Mucosa of rectum (tissue), 2 donors: ENCODE measurements around the gene PLXNA2.

ENCODE experiments used
- H3K27ac ChIP-seq, 2 donors: one replicate each; pipeline ENCODE4 v1.7.0; 2013; ENCODE audit warnings: inconsistent platforms in 2 of 2, low read depth in 2 of 2, low read length in 2 of 2
- H3K27me3 ChIP-seq, 2 donors: one replicate each; pipeline ENCODE4 v1.7.0; 2013; ENCODE audit warnings: low read length in 2 of 2; ENCODE audit not compliant: control insufficient read depth in 2 of 2, insufficient read depth in 2 of 2
- H3K36me3 ChIP-seq, 2 donors: one replicate each; pipeline ENCODE4 v1.7.0; 2013; ENCODE audit warnings: low read length in 2 of 2; ENCODE audit not compliant: control insufficient read depth in 2 of 2, insufficient read depth in 2 of 2
- H3K4me1 ChIP-seq, 2 donors: one replicate each; pipeline ENCODE4 v1.7.0; 2013; ENCODE audit warnings: low read length in 2 of 2, mild to moderate bottlenecking in 1 of 2; ENCODE audit not compliant: control insufficient read depth in 2 of 2, insufficient read depth in 2 of 2
- H3K4me3 ChIP-seq, 2 donors: one replicate each; pipeline ENCODE4 v1.7.0; 2013; ENCODE audit warnings: low read length in 2 of 2
- H3K9ac ChIP-seq, 2 donors: one replicate each; pipeline ENCODE4 v1.7.0; 2013; ENCODE audit warnings: low read length in 2 of 2, low read depth in 1 of 2, mild to moderate bottlenecking in 1 of 2
- H3K9me3 ChIP-seq, 2 donors: one replicate each; pipeline ENCODE4 v1.7.0; 2013; ENCODE audit warnings: low read length in 2 of 2; ENCODE audit not compliant: control insufficient read depth in 2 of 2
- donor health status: healthy.
- donor health status: Normal muscosa, but diverticular disease.

PLXNA2 gene

GRCh38 chr1:208167261-208167869, 76.8 kb downstream of the PLXNA2 start:
- no peak overlapping the region for H3K4me3 ChIP-seq
- H3K27ac ChIP-seq = no peak overlapping the region
- no peaks in the 10 kb centered on the region for H3K27me3 ChIP-seq
- H3K4me1 ChIP-seq = peaks cover 9 to 18% of the 10 kb centered on the region in 2 donors
- H3K36me3 ChIP-seq = no peaks in the 10 kb centered on the region
- H3K9me3 ChIP-seq = no peaks in the 10 kb centered on the region
- H3K9ac ChIP-seq = no peak overlapping the region

GRCh38 chr1:208166340-208167138, 77.6 kb downstream of the PLXNA2 start:
- H3K36me3 ChIP-seq = no peaks in the 10 kb centered on the region
- H3K9me3 ChIP-seq = no peaks in the 10 kb centered on the region
- H3K4me1 ChIP-seq = peaks cover 13 to 18% of the 10 kb centered on the region in 2 donors
- H3K27me3 ChIP-seq = no peaks in the 10 kb centered on the region
- no peak overlapping the region for H3K27ac ChIP-seq
- no peak overlapping the region for H3K4me3 ChIP-seq
- H3K9ac ChIP-seq = no peak overlapping the region

- Histone ChIP-seq H3K36me3 (no peaks in the 10 kb centered on the region), H3K9ac (no peak overlapping the region), H3K9me3 (no peaks in the 10 kb centered on the region), H3K4me3 (no peak overlapping the region), H3K27ac (no peak overlapping the region), H3K4me1 (peaks cover 13 to 18% of the 10 kb centered on the region in 2 donors), H3K27me3 (no peaks in the 10 kb centered on the region)
Observed at GRCh38 chr1:208165659-208166058, 78.5 kb downstream of the PLXNA2 start.

GRCh38 chr1:208164609-208165008, 79.6 kb downstream of the PLXNA2 start:
- H3K36me3 ChIP-seq = no peaks in the 10 kb centered on the region
- peaks cover 16 to 18% of the 10 kb centered on the region in 2 donors for H3K4me1 ChIP-seq
- no peaks in the 10 kb centered on the region for H3K27me3 ChIP-seq
- no peak overlapping the region for H3K27ac ChIP-seq
- no peaks in the 10 kb centered on the region for H3K9me3 ChIP-seq
- no peak overlapping the region for H3K9ac ChIP-seq
- no peak overlapping the region for H3K4me3 ChIP-seq

GRCh38 chr1:208163539-208163938, 80.6 kb downstream of the PLXNA2 start:
- Histone ChIP-seq H3K4me3 (no peak overlapping the region), H3K4me1 (peaks cover 27 to 29% of the 10 kb centered on the region in 2 donors), H3K9me3 (no peaks in the 10 kb centered on the region), H3K9ac (no peak overlapping the region), H3K36me3 (no peaks in the 10 kb centered on the region), H3K27me3 (no peaks in the 10 kb centered on the region), H3K27ac (peak overlapping the region; percentile 46 to 74)

- Histone ChIP-seq H3K4me1 (peaks cover 28 to 35% of the 10 kb centered on the region in 2 donors), H3K4me3 (no peak overlapping the region), H3K9ac (no peak overlapping the region), H3K27me3 (no peaks in the 10 kb centered on the region), H3K36me3 (no peaks in the 10 kb centered on the region), H3K9me3 (no peaks in the 10 kb centered on the region), H3K27ac (peak overlapping the region; percentile 46 to 74)
Observed at GRCh38 chr1:208162903-208163302, 81.3 kb downstream of the PLXNA2 start.

GRCh38 chr1:208161656-208162375, 82.4 kb downstream of the PLXNA2 start:
- H3K27ac ChIP-seq = no peak overlapping the region
- no peak overlapping the region for H3K4me3 ChIP-seq
- H3K9ac ChIP-seq = no peak overlapping the region
- peaks cover 28 to 37% of the 10 kb centered on the region in 2 donors for H3K4me1 ChIP-seq
- H3K36me3 ChIP-seq = no peaks in the 10 kb centered on the region
- no peaks in the 10 kb centered on the region for H3K27me3 ChIP-seq
- H3K9me3 ChIP-seq = no peaks in the 10 kb centered on the region

- Histone ChIP-seq H3K4me3 (no peak overlapping the region), H3K9me3 (no peaks in the 10 kb centered on the region), H3K36me3 (no peaks in the 10 kb centered on the region), H3K27ac (no peak overlapping the region), H3K27me3 (no peaks in the 10 kb centered on the region), H3K9ac (no peak overlapping the region), H3K4me1 (peaks cover 28 to 38% of the 10 kb centered on the region in 2 donors)
Observed at GRCh38 chr1:208161005-208161404, 83.2 kb downstream of the PLXNA2 start.

- peaks cover 28 to 40% of the 10 kb centered on the region in 2 donors for H3K4me1 ChIP-seq
- H3K9ac ChIP-seq = no peak overlapping the region
- no peaks in the 10 kb centered on the region for H3K9me3 ChIP-seq
- no peaks in the 10 kb centered on the region for H3K36me3 ChIP-seq
- H3K27ac ChIP-seq = no peak overlapping the region
- no peaks in the 10 kb centered on the region for H3K27me3 ChIP-seq
- H3K4me3 ChIP-seq = no peak overlapping the region
Observed at GRCh38 chr1:208160259-208160819, 83.8 kb downstream of the PLXNA2 start.
